T-helper 1 cell treated with Interleukin-12 subunit alpha and Interleukin-12 subunit beta and Interleukin-4 antibody, amounts not matched to agents 30 ng/mL and 1 ng/mL, for 36 hours (primary cell): ENCODE results near the gene MEGF9. TPM values are rescaled to one million over a fixed set of nuclear protein-coding genes. Genes with fewer than 3 reads are reported as not detected.
"Not testable (repeated sequence)": the region's sequence is repeated elsewhere in the genome, so short reads cannot be mapped to it uniquely, and the experiment has no call there.

Source experiments
- intact Hi-C: fragments of 100-400 bp; cut with micrococcal nuclease; formaldehyde crosslinking; loops from one replicate; pipeline ENCODE4 v1.15.1; 2024
- total RNA-seq: library from RNA; stranded (reverse); gene quantifications from 2 replicates; pipeline ENCODE4 v1.2.3, GENCODE V29; 2022

MEGF9 gene
- total RNA-seq, 1 donor from 2014 or later: 10.1 TPM

GRCh38 chr9:120668399-120668798 is 45.9 kb downstream of the MEGF9 start:
- intact Hi-C loops: no loop called here

DNA sequence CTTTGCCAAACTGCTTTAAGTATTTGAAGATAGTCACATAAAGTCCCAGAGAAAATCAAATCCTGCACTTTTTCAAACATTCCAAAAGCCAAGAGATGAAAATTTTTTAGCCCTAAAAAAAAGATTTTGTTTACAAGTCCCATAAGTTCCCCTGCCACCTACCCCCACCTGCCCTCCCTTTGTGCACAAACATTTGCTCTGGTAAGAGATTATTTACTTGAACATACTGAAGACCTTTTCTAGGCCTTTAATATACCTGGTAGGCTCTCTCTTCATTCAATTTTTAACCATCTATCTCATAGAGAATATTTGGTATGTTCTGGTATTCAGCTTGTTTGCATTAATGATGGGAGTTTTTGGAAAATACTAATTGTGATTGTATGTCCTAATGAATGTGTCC is 50.3 kb downstream of the MEGF9 start:
- intact Hi-C loops: no loop called here

- intact Hi-C loops: no loop called here
Observed at GRCh38 chr9:120663380-120663779, 50.9 kb downstream of the MEGF9 start.

DNA sequence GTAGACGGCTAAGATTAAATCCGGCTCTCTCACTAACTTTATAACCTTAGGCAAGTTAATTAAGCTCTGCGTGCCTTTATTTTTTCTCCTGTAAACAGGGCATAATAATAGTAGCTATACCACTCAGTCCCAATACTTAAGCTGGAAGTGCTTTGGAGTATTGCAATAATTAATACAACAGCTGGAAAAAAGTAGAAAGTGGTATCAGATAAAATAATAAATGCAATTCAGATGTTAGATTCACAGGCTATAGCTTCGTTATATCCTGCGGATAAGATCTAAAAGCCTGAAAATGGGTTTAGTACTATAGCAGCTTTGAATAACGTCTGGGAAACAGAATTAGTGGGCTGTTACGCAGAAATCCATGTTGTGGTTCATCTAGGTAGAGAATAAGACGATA is 51.8 kb downstream of the MEGF9 start:
- intact Hi-C loops: no loop called here

- intact Hi-C loops: no loop called here
Observed at GRCh38 chr9:120659676-120660075, 54.6 kb downstream of the MEGF9 start.

- intact Hi-C loops: no loop called here
Observed at GRCh38 chr9:120659209-120659608, 55.1 kb downstream of the MEGF9 start.

GRCh38 chr9:120655005-120655622 is 59.2 kb downstream of the MEGF9 start:
- intact Hi-C loops: no loop called here

- intact Hi-C loops: no loop called here
Observed at GRCh38 chr9:120654272-120654671, 60.0 kb downstream of the MEGF9 start.

DNA sequence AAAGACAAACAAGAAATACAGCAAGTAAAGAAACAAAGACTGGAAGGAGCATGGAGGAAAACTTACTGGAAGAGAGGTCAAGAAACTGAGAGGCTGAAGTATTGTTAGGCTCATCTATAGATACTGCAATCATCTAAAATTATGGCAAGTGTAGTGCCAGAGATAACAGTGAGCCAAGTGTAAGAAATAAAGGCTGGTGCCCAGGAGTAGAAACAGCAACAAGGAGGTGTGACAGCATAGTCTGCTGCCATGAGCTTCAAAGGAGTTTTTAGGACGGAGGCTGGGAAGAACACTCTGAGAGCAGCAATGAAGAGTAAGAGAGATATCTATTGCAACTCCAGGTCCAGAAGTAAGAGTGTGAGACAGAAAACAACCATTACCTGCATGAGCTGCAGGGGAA is 60.5 kb downstream of the MEGF9 start:
- intact Hi-C loops: no loop called here

DNA sequence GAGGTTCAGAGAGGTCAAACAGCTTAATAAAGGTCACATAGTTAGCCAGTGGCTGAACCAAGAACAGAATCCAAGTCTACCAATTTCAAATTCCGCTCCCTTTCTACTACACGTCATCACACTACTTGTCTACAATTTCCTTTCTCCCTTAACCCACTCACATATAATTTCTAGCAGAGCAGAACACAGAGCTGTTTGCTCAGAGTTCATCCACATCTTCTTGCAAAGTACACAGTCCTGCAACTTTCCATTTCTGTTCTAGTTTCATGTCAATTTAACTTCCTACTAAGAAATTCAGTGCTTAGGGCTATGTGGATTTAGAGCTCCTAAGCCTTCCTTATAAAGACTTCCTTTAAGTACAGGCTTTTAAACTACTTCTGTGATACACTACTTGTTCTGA is 61.3 kb downstream of the MEGF9 start:
- intact Hi-C loops: no loop called here

- intact Hi-C loops: no loop called here
Observed at GRCh38 chr9:120650352-120650751, 63.9 kb downstream of the MEGF9 start.

- intact Hi-C loops: no loop called here
Observed at GRCh38 chr9:120648581-120649197, 65.6 kb downstream of the MEGF9 start.

DNA sequence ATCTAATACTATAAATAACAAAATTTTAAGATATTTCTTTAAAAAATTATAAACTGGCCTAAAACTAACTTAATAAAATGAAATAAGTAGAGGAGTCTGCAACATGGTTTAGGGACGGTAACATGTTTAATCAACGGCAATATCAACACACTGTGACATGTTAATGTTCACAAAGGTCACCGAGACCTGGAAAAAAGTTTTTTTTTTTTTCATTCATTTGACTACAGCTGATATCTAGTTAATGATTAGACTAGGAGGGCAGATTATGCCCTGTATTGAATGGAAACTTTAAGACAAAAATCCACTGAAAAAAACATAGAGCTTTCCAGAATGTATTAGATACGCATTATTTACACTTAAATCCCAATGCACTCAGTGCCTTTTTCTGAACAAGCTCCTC is 67.3 kb downstream of the MEGF9 start:
- intact Hi-C loops: no loop called here

DNA sequence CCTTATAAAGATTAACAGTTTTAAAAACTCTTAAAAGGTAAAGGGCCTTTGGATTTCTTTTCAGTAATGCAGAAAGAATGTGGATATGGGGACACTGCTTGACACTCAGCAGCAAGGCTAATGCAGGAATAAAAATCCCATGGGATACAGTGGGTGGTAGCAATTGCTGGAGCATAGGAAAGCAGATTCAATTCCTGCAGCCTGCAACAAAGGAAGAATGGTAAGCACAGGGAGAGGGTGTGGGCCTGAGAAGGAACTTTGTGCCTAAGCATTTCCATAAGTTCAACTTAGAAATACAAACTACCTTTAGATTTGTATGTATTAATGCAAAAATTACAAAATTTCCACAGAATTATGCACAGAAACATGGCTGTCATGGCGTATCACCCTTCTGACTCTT is 68.5 kb downstream of the MEGF9 start:
- intact Hi-C loops: no loop called here

- intact Hi-C loops: no loop called here
Observed at GRCh38 chr9:120643061-120643460, 71.2 kb downstream of the MEGF9 start.

- intact Hi-C loops: no loop called here
Observed at GRCh38 chr9:120642129-120642770, 72.0 kb downstream of the MEGF9 start.

DNA sequence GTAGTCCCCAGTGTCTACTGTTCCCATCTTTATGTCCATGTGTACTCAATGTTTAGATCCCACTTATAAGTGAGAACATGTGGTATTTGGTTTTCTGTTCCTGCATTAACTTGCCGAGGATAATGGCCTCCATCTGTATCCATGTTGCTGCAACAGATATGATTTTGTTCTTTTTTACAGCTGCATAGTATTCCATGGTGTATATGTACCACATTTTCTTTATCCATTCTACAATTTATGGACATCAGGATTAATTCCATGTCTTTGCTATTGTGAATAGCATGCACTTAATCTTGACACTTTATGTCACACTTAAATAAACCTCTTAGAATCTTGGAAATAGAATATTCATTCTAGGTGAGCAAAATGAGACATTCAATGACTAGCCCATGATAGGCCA is 73.4 kb downstream of the MEGF9 start:
- intact Hi-C loops: not testable (repeated sequence)

DNA sequence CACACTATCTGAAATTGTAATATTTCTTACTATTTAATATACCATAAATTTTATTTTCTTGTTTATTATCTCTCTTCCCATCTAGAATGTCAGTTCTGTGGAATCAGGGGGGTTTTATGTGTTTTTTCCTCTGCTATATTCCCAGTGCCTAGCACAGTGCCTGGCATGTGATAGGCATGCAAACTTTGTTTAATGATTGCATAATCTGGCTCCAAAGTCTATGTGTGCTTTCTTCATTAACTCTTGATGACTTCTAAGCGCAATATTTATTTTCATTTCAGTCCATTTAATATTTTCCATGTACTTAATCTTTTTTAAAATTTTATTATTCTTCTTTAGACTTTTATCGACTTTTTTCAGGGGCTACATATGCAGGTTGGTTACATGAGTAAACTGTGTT is 73.9 kb downstream of the MEGF9 start:
- intact Hi-C loops: no loop called here

DNA sequence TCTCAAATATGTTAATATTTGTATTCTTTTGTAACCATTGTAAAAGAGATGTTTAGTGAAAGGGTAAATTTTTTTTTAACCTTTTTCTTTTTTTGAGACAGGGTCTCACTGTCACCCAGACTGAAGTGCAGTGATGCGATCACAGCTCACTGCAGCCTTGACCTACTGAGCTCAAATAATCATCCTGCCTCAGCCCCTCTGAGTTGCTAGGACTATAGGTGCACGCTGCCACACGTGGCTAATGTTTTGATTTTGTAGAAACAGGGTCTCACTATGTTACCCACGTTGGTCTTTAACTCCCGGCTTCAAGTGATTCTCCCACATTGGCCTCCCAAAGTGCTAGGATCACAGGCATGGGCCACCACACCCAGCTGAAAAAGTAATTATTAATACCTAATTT is 76.4 kb downstream of the MEGF9 start:
- intact Hi-C loops: no loop called here

DNA sequence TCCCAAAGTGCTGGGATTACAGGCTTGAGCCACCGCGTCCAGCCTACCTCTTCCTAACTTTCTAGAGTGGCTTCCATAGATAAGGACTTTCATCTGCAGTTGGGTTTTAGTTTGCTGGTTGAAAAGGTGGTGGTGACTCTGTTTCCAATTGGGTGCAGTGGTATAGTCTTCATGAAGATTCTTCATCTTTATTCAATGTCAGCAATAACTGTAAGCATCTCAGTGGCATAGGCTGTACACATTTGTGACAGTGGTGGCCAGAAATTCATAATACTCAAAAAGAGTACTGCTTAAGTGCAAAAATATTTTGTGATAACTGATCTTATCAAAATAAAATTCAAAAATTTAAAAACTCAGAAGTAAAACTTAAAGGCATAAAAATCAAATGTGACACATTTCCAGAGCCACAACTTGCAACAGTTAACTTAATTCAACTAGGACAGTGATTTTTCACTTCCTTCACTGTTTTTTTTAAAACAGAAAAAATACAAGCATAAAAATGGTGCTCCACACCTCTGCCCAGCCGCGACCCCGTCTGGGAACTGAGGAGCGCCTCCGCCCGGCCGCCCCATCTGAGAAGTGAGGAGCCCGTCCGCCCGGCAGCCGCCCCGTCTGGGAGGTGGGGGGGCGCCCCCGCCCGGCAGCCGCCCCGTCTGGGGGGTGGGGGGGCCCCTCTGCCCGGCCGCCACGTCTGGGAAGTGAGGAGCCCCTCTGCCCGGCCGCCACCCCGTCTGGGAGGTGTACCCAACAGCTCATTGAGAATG is 77.9 kb downstream of the MEGF9 start:
- intact Hi-C loops: no loop called here

DNA sequence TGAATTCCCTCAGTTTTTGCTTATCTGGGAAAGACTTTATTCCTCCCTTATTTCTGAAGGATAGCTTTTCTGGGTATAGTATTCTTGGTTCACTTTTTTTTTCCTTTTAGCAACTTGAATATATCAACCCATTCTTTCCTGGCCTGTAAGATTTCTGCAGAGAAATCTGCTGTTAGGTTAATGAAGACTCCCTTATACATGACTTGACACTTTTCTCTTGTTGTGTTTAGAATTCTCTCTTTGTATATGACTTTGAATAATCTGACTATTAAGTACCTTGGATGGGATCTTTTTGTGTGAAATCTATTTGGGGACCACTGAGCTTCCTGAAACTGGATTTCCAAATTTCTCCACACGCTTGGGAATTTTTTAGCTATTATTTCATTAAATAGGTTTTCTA is 79.3 kb downstream of the MEGF9 start:
- intact Hi-C loops: no loop called here

- intact Hi-C loops: no loop called here
Observed at GRCh38 chr9:120630333-120630732, 83.9 kb downstream of the MEGF9 start.
